PC-9 (cell line): ENCODE data around the gene B2M. TPM values are rescaled to one million over a fixed set of nuclear protein-coding genes. Genes with fewer than 3 reads are reported as not detected.
"Not testable (repeated sequence)": the region's sequence is repeated elsewhere in the genome, so short reads cannot be mapped to it uniquely, and the experiment has no call there.

Source experiments
- BruUV-seq: library from RNA; stranded (reverse); fragments of 400-500 nt; replicated peaks from 2 replicates; lab custom pipeline; 2021; lab: Mats Ljungman, UMichigan
- CTCF ChIA-PET: fragments of 300-600 bp; sonication (Branson Sonifier 250); formaldehyde crosslinking; loops from one replicate; lab custom pipeline; 2022; ENCODE audit warnings: antibody characterized with exemption; lab: Charles Lee
- POLR2A ChIA-PET: fragments of 300-600 bp; sonication (Branson Sonifier 250); formaldehyde crosslinking; loops from one replicate; lab custom pipeline; 2022; ENCODE audit warnings: antibody characterized with exemption; ENCODE audit not compliant: unreplicated experiment; lab: Charles Lee
- DNase-seq, 2 experiments: peaks; one replicate each; pipeline versions ENCODE4 v3.0.0 to v3.0.0-alpha.2; 2015 to 2022; ENCODE audit warnings: mixed read lengths in 1 of 2
- H2AFZ ChIP-seq: fragments of 200-600 bp; sonication (generic); 2 replicates; pipeline ENCODE4 v1.8.1; 2017; ENCODE audit warnings: antibody characterized with exemption
- H3F3A ChIP-seq: fragments of 200-600 bp; sonication (generic); 2 replicates; pipeline ENCODE4 v1.8.1; 2017; ENCODE audit warnings: antibody characterized with exemption, mild to moderate bottlenecking, low read depth; ENCODE audit not compliant: insufficient read depth
- H3K27ac ChIP-seq: fragments of 200-600 bp; sonication (generic); 2 replicates; pipeline ENCODE4 v1.6.1; 2016; ENCODE audit warnings: mixed run types
- H3K27me3 ChIP-seq: fragments of 200-600 bp; sonication (generic); 2 replicates; pipeline ENCODE4 v1.6.1; 2016; ENCODE audit warnings: low read depth, mixed run types; ENCODE audit not compliant: insufficient read depth
- H3K36me3 ChIP-seq: fragments of 200-600 bp; sonication (generic); 2 replicates; pipeline ENCODE4 v1.6.1; 2016; ENCODE audit warnings: low read depth, mixed run types
- H3K4me1 ChIP-seq: fragments of 200-600 bp; sonication (generic); replicated peaks from 2 replicates; pipeline ENCODE4 v1.6.1; 2016; ENCODE audit warnings: mixed run types; ENCODE audit not compliant: insufficient read depth
- H3K4me2 ChIP-seq: fragments of 200-600 bp; sonication (generic); 2 replicates; pipeline ENCODE4 v1.6.1; 2017; ENCODE audit warnings: mixed run types
- H3K4me3 ChIP-seq: fragments of 200-600 bp; sonication (generic); 2 replicates; pipeline ENCODE4 v1.6.1; 2016; ENCODE audit warnings: mixed run types
- H3K79me2 ChIP-seq: fragments of 200-600 bp; sonication (generic); 2 replicates; pipeline ENCODE4 v1.6.1; 2017; ENCODE audit warnings: low read depth, mixed run types
- H3K9me2 ChIP-seq: fragments of 200-600 bp; sonication (generic); 2 replicates; pipeline ENCODE4 v1.8.1; 2017; ENCODE audit warnings: mild to moderate bottlenecking; ENCODE audit not compliant: insufficient read depth
- H3K9me3 ChIP-seq: fragments of 200-600 bp; sonication (generic); 2 replicates; pipeline ENCODE4 v1.8.1; 2016; ENCODE audit warnings: low read depth; ENCODE audit not compliant: insufficient read depth
- H4K20me1 ChIP-seq: fragments of 200-600 bp; sonication (generic); 2 replicates; pipeline ENCODE4 v1.8.1; 2017; ENCODE audit not compliant: insufficient read depth
- CTCF ChIP-seq: fragments of 200-600 bp; sonication (generic); conservative IDR thresholded peaks from 2 replicates; pipeline ENCODE4 v1.6.1; 2017; ENCODE audit warnings: mixed run types, antibody characterized with exemption, mild to moderate bottlenecking, moderate library complexity
- EZH2 ChIP-seq: fragments of 200-600 bp; sonication (generic); IDR thresholded peaks from 2 replicates; pipeline ENCODE4 v1.8.0; 2017; ENCODE audit warnings: antibody characterized with exemption, low read depth
- intact Hi-C: fragments of 100-400 bp; cut with micrococcal nuclease; formaldehyde crosslinking; loops from one replicate; pipeline ENCODE4 v1.10.0; 2022; ENCODE audit not compliant: unreplicated experiment
- total RNA-seq: library from RNA; stranded (reverse); gene quantifications from 2 replicates; pipeline ENCODE4 v1.2.3, GENCODE V29; 2021

B2M gene
- total RNA-seq, 1 experiment from 2014 or later = 685 TPM

- Histone ChIP-seq H3K4me1 (no peaks in the 10 kb centered on the region), H3F3A (no peaks in the 10 kb centered on the region), H3K4me2 (no peak overlapping the region), H3K9me3 (no peaks in the 10 kb centered on the region), H3K36me3 (no peaks in the 10 kb centered on the region), H3K79me2 (no peaks in the 10 kb centered on the region), H3K9me2 (no peaks in the 10 kb centered on the region), H3K4me3 (no peak overlapping the region), H2AFZ (no peak overlapping the region), H3K27ac (no peak overlapping the region), H3K27me3 (no peaks in the 10 kb centered on the region), H4K20me1 (no peaks in the 10 kb centered on the region)
- ChIA-PET POLR2A (no interaction called here), CTCF (no interaction called here)
- no peak for TF ChIP-seq EZH2
- no peak for TF ChIP-seq CTCF
- DNase-seq = no peak
- intact Hi-C loops = no loop called here
- BruUV-seq = no TSS peak
Measured at GRCh38 chr15:44697014-44697413, 14.3 kb upstream of the B2M start.

- H3K4me1 ChIP-seq = no peaks in the 10 kb centered on the region
- H3K36me3 ChIP-seq = no peaks in the 10 kb centered on the region
- ChIA-PET CTCF (no interaction called here), POLR2A (no interaction called here)
- intact Hi-C loops = no loop called here
- no peaks in the 10 kb centered on the region for H3K9me2 ChIP-seq
- no peaks in the 10 kb centered on the region for H4K20me1 ChIP-seq
- TF ChIP-seq EZH2 (no peak), CTCF (no peak)
- H3F3A ChIP-seq = no peaks in the 10 kb centered on the region
- BruUV-seq = no TSS peak
- H3K79me2 ChIP-seq = no peaks in the 10 kb centered on the region
- H3K9me3 ChIP-seq = no peaks in the 10 kb centered on the region
- H3K4me3 ChIP-seq = no peak overlapping the region
- DNase-seq = no peak
- H3K4me2 ChIP-seq = no peak overlapping the region
- H2AFZ ChIP-seq = no peak overlapping the region
- no peaks in the 10 kb centered on the region for H3K27me3 ChIP-seq
- H3K27ac ChIP-seq = no peak overlapping the region
Measured at GRCh38 chr15:44698641-44699040, 12.7 kb upstream of the B2M start.

GRCh38 chr15:44700676-44701075 is 10.6 kb upstream of the B2M start:
- H4K20me1 ChIP-seq, CTCF ChIA-PET: not testable (repeated sequence)

DNA sequence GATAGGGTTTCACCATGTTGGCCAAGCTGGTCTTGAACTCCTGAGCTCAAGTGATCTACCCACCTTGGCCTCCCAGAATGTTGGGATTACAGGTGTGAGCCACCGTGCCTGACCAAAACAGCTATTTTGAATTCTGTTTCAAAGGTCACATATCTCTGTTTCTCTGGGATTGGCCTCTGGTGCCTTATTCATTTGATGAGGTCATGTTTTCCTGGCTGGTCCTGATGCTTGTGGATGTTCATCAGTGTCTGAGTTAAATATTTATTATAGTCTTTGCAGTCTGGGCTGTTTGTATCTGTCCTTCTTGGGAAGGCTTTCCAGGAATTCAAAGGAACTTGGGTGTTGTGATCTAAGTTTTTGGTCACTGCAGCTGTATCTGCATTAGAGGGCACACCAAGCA is 5.3 kb upstream of the B2M start:
- H4K20me1 ChIP-seq = no peaks in the 10 kb centered on the region
- TF ChIP-seq EZH2 (no peak), CTCF (no peak)
- H3K27me3 ChIP-seq = no peaks in the 10 kb centered on the region
- no peaks in the 10 kb centered on the region for H3K36me3 ChIP-seq
- peaks cover 28% of the 10 kb centered on the region for H3K4me1 ChIP-seq
- DNase-seq = no peak
- intact Hi-C loops = no loop called here
- no peak overlapping the region for H3K4me3 ChIP-seq
- H3F3A ChIP-seq = peaks cover 9% of the 10 kb centered on the region; the same call in 1 of the 2 replicates
- no peak overlapping the region for H2AFZ ChIP-seq
- no peaks in the 10 kb centered on the region for H3K79me2 ChIP-seq
- peak overlapping the region; percentile 57; the same call in 1 of the 2 replicates for H3K27ac ChIP-seq
- no peaks in the 10 kb centered on the region for H3K9me3 ChIP-seq
- CTCF ChIA-PET = no interaction called here
- BruUV-seq = no TSS peak
- POLR2A ChIA-PET = no interaction called here
- H3K9me2 ChIP-seq = no peaks in the 10 kb centered on the region
- no peak overlapping the region for H3K4me2 ChIP-seq

More at GRCh38 chr15:44700676-44701075, 10.6 kb upstream of the B2M start:
- H3K4me2 ChIP-seq, POLR2A ChIA-PET, H3K27me3 ChIP-seq, H3K4me1 ChIP-seq, H3K79me2 ChIP-seq, H3K27ac ChIP-seq, H3K36me3 ChIP-seq, H2AFZ ChIP-seq, DNase-seq, BruUV-seq, H3K9me3 ChIP-seq, H3K4me3 ChIP-seq, H3F3A ChIP-seq, H3K9me2 ChIP-seq, intact Hi-C loops: not testable (repeated sequence)
